PC-9 (cell line): ENCODE results near the gene EMILIN1. TPM values are rescaled to one million over a fixed set of nuclear protein-coding genes. Genes with fewer than 3 reads are reported as not detected.

Source experiments
- BruUV-seq: library from RNA; stranded (reverse); fragments of 400-500 nt; replicated peaks from 2 replicates; lab custom pipeline; 2021; lab: Mats Ljungman, UMichigan
- CTCF ChIA-PET: fragments of 300-600 bp; sonication (Branson Sonifier 250); formaldehyde crosslinking; loops from one replicate; lab custom pipeline; 2022; ENCODE audit warnings: antibody characterized with exemption; lab: Charles Lee
- POLR2A ChIA-PET: fragments of 300-600 bp; sonication (Branson Sonifier 250); formaldehyde crosslinking; loops from one replicate; lab custom pipeline; 2022; ENCODE audit warnings: antibody characterized with exemption; ENCODE audit not compliant: unreplicated experiment; lab: Charles Lee
- DNase-seq, 2 experiments: peaks; one replicate each; pipeline versions ENCODE4 v3.0.0 to v3.0.0-alpha.2; 2015 to 2022; ENCODE audit warnings: mixed read lengths in 1 of 2
- H2AFZ ChIP-seq: fragments of 200-600 bp; sonication (generic); 2 replicates; pipeline ENCODE4 v1.8.1; 2017; ENCODE audit warnings: antibody characterized with exemption
- H3F3A ChIP-seq: fragments of 200-600 bp; sonication (generic); 2 replicates; pipeline ENCODE4 v1.8.1; 2017; ENCODE audit warnings: antibody characterized with exemption, mild to moderate bottlenecking, low read depth; ENCODE audit not compliant: insufficient read depth
- H3K27ac ChIP-seq: fragments of 200-600 bp; sonication (generic); 2 replicates; pipeline ENCODE4 v1.6.1; 2016; ENCODE audit warnings: mixed run types
- H3K27me3 ChIP-seq: fragments of 200-600 bp; sonication (generic); 2 replicates; pipeline ENCODE4 v1.6.1; 2016; ENCODE audit warnings: low read depth, mixed run types; ENCODE audit not compliant: insufficient read depth
- H3K36me3 ChIP-seq: fragments of 200-600 bp; sonication (generic); 2 replicates; pipeline ENCODE4 v1.6.1; 2016; ENCODE audit warnings: low read depth, mixed run types
- H3K4me1 ChIP-seq: fragments of 200-600 bp; sonication (generic); replicated peaks from 2 replicates; pipeline ENCODE4 v1.6.1; 2016; ENCODE audit warnings: mixed run types; ENCODE audit not compliant: insufficient read depth
- H3K4me2 ChIP-seq: fragments of 200-600 bp; sonication (generic); 2 replicates; pipeline ENCODE4 v1.6.1; 2017; ENCODE audit warnings: mixed run types
- H3K4me3 ChIP-seq: fragments of 200-600 bp; sonication (generic); 2 replicates; pipeline ENCODE4 v1.6.1; 2016; ENCODE audit warnings: mixed run types
- H3K79me2 ChIP-seq: fragments of 200-600 bp; sonication (generic); 2 replicates; pipeline ENCODE4 v1.6.1; 2017; ENCODE audit warnings: low read depth, mixed run types
- H3K9me2 ChIP-seq: fragments of 200-600 bp; sonication (generic); 2 replicates; pipeline ENCODE4 v1.8.1; 2017; ENCODE audit warnings: mild to moderate bottlenecking; ENCODE audit not compliant: insufficient read depth
- H3K9me3 ChIP-seq: fragments of 200-600 bp; sonication (generic); 2 replicates; pipeline ENCODE4 v1.8.1; 2016; ENCODE audit warnings: low read depth; ENCODE audit not compliant: insufficient read depth
- H4K20me1 ChIP-seq: fragments of 200-600 bp; sonication (generic); 2 replicates; pipeline ENCODE4 v1.8.1; 2017; ENCODE audit not compliant: insufficient read depth
- CTCF ChIP-seq: fragments of 200-600 bp; sonication (generic); conservative IDR thresholded peaks from 2 replicates; pipeline ENCODE4 v1.6.1; 2017; ENCODE audit warnings: mixed run types, antibody characterized with exemption, mild to moderate bottlenecking, moderate library complexity
- EZH2 ChIP-seq: fragments of 200-600 bp; sonication (generic); IDR thresholded peaks from 2 replicates; pipeline ENCODE4 v1.8.0; 2017; ENCODE audit warnings: antibody characterized with exemption, low read depth
- intact Hi-C: fragments of 100-400 bp; cut with micrococcal nuclease; formaldehyde crosslinking; loops from one replicate; pipeline ENCODE4 v1.10.0; 2022; ENCODE audit not compliant: unreplicated experiment
- total RNA-seq: library from RNA; stranded (reverse); gene quantifications from 2 replicates; pipeline ENCODE4 v1.2.3, GENCODE V29; 2021

Gene EMILIN1
- total RNA-seq, 1 experiment from 2014 or later = 1.6 TPM

- Histone ChIP-seq H3K4me1 (peaks cover 17% of the 10 kb centered on the region), H3K4me3 (no peak overlapping the region), H3K79me2 (no peaks in the 10 kb centered on the region), H3K27ac (no peak overlapping the region), H3K4me2 (peak overlapping the region; percentile 87; the same call in 1 of the 2 replicates), H4K20me1 (no peaks in the 10 kb centered on the region), H3K9me3 (no peaks in the 10 kb centered on the region), H2AFZ (no peak overlapping the region), H3K9me2 (no peaks in the 10 kb centered on the region), H3F3A (peaks cover 6% of the 10 kb centered on the region; the same call in 1 of the 2 replicates), H3K36me3 (no peaks in the 10 kb centered on the region), H3K27me3 (no peaks in the 10 kb centered on the region)
- POLR2A ChIA-PET = no interaction called here
- BruUV-seq = no TSS peak
- TF ChIP-seq CTCF (no peak), EZH2 (no peak)
- CTCF ChIA-PET = interaction anchor here (0.5 to 1.5 kb wide), 5 partner anchors 9 to 217 kb away, joined by 3 to 27 read pairs (median 7); no protein-coding TSS in a partner anchor
- no peak for DNase-seq
- intact Hi-C loops = no loop called here
Observed at GRCh38 chr2:27087823-27088410, 9.5 kb downstream of the EMILIN1 start.

- no peaks in the 10 kb centered on the region for H3K79me2 ChIP-seq
- TF ChIP-seq EZH2 (no peak), CTCF (no peak)
- H4K20me1 ChIP-seq = no peaks in the 10 kb centered on the region
- DNase-seq = no peak
- H2AFZ ChIP-seq = no peak overlapping the region
- H3K9me3 ChIP-seq = no peaks in the 10 kb centered on the region
- H3K27me3 ChIP-seq = no peaks in the 10 kb centered on the region
- intact Hi-C loops = no loop called here
- no peaks in the 10 kb centered on the region for H3K9me2 ChIP-seq
- H3K27ac ChIP-seq = no peak overlapping the region
- ChIA-PET CTCF (interaction anchor here (0.6 to 0.7 kb wide), 2 partner anchors 16 to 196 kb away, joined by 3 to 4 read pairs; no protein-coding TSS in a partner anchor), POLR2A (no interaction called here)
- H3K4me3 ChIP-seq = no peak overlapping the region
- peaks cover 11% of the 10 kb centered on the region; the same call in 1 of the 2 replicates for H3F3A ChIP-seq
- H3K36me3 ChIP-seq = no peaks in the 10 kb centered on the region
- no peak overlapping the region for H3K4me2 ChIP-seq
- H3K4me1 ChIP-seq = peaks cover 17% of the 10 kb centered on the region
- no TSS peak for BruUV-seq
Observed at GRCh38 chr2:27088634-27089033, 10.2 kb downstream of the EMILIN1 start.

- H3K9me3 ChIP-seq = no peaks in the 10 kb centered on the region
- no peaks in the 10 kb centered on the region for H3K36me3 ChIP-seq
- peaks cover 13% of the 10 kb centered on the region; the same call in 1 of the 2 replicates for H3F3A ChIP-seq
- no TSS peak for BruUV-seq
- no peaks in the 10 kb centered on the region for H3K27me3 ChIP-seq
- no peak overlapping the region for H3K4me3 ChIP-seq
- no peak overlapping the region for H3K27ac ChIP-seq
- POLR2A ChIA-PET = no interaction called here
- no peaks in the 10 kb centered on the region for H3K9me2 ChIP-seq
- TF ChIP-seq EZH2 (no peak), CTCF (no peak)
- no peak for DNase-seq
- no peak overlapping the region for H3K4me2 ChIP-seq
- H3K4me1 ChIP-seq = peaks cover 17% of the 10 kb centered on the region
- no peaks in the 10 kb centered on the region for H3K79me2 ChIP-seq
- H4K20me1 ChIP-seq = no peaks in the 10 kb centered on the region
- H2AFZ ChIP-seq = no peak overlapping the region
- intact Hi-C loops = no loop called here
- CTCF ChIA-PET = interaction anchor here (0.5 to 0.7 kb wide), 2 partner anchors 16 to 130 kb away, joined by 3 to 4 read pairs; no protein-coding TSS in a partner anchor
Observed at GRCh38 chr2:27089111-27089954, 10.9 kb downstream of the EMILIN1 start.
